ENCODE data around the gene TENT5A. TPM values are rescaled to one million over a fixed set of nuclear protein-coding genes. Genes with fewer than 3 reads are reported as not detected.
A peak's percentile ranks its signal among the peaks of the same experiment; 100 is the strongest.

TENT5A gene
- total and polyA plus RNA-seq, 8 donors = 7.2 to 23.2 (median 10.0) TPM

DNA sequence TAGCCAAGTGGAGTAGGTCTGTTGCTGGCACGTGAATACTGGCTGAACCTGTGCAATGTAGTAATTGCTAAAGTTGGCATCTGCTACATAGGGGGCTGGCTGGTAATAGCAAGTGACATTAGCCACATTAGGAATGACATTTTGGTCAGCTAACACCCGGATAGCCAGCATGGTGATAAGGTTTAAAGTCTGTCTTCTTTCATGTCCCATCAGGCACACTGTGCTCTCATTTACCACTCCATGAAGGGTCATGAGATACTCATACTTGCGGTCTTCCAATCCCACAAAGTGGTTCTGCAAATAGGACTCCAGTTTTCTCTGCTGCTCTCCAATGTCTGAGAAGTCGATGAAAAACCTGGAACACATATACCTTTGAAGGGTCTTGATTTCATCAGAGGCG is 2.8 kb downstream of the TENT5A start:
- intact Hi-C loops (cut with DNase I) = no loop called here
- peaks cover 3 to 68% of the 10 kb centered on the region in 2 donors for H3K4me1 ChIP-seq
- H3K9me3 ChIP-seq = no peaks in the 10 kb centered on the region
- no peak for ATAC-seq
- H3K36me3 ChIP-seq = no peaks in the 10 kb centered on the region
- peaks cover 0 to 17% of the 10 kb centered on the region in 2 donors for H3K27me3 ChIP-seq
- H3K27ac ChIP-seq = peak overlapping the region in 1 of 2 donors; percentile 17
- peak overlapping the region; percentile 62 to 70 for H3K4me3 ChIP-seq
- TF ChIP-seq, protein P1, sequence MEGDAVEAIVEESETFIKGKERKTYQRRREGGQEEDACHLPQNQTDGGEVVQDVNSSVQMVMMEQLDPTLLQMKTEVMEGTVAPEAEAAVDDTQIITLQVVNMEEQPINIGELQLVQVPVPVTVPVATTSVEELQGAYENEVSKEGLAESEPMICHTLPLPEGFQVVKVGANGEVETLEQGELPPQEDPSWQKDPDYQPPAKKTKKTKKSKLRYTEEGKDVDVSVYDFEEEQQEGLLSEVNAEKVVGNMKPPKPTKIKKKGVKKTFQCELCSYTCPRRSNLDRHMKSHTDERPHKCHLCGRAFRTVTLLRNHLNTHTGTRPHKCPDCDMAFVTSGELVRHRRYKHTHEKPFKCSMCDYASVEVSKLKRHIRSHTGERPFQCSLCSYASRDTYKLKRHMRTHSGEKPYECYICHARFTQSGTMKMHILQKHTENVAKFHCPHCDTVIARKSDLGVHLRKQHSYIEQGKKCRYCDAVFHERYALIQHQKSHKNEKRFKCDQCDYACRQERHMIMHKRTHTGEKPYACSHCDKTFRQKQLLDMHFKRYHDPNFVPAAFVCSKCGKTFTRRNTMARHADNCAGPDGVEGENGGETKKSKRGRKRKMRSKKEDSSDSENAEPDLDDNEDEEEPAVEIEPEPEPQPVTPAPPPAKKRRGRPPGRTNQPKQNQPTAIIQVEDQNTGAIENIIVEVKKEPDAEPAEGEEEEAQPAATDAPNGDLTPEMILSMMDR (IDR thresholded peaks at IDR 0.05) = no peak
- DNase-seq = no peak

DNA sequence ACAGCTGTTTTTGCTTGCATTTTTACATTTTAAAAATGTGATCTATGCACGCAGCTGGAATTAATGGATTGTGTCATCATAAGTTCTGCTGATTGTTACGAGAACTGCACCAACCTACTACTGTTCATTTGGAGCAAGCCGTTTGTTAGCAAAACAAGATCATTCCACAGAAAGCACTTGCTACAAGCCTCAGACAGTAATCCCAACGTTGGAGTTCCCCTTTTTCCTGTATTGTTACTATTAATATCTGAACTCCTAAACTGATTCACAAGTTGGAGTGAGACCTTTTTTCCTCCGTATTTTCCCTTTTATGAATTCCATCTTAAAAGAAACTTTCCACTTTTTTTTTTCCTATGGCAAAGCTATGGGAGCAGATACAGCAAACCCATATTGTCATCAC is 3.5 kb downstream of the TENT5A start:
- intact Hi-C loops (cut with DNase I) = no loop called here
- H3K27ac ChIP-seq = no peak overlapping the region
- ATAC-seq (no peak), DNase-seq (no peak)
- H3K9me3 ChIP-seq = no peaks in the 10 kb centered on the region
- no peaks in the 10 kb centered on the region for H3K36me3 ChIP-seq
- H3K27me3 ChIP-seq = peaks cover 0 to 15% of the 10 kb centered on the region in 2 donors
- H3K4me3 ChIP-seq = peak overlapping the region in 1 of 2 donors; percentile 70
- H3K4me1 ChIP-seq = peaks cover 3 to 66% of the 10 kb centered on the region in 2 donors
- TF ChIP-seq, protein P1 (IDR thresholded peaks at IDR 0.05) = no peak

DNA sequence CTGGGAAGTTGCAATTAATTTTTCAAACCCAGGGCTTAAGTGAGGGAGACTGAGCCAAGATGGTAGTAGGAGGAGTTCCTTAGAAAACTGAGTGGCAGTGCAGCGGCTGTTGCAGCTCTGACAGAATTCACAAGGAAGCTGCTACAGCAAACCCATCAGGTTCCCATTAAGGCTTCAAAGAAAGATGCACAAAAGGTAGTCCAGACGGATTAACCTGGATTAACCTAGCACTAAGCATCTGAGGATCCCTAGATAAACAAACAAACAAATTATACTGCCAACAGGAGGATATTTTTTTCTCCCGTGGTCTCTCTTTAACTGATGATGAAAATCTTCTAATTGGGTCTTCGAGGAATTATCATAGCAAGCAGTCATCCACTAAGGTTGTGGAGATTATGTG is 5.2 kb downstream of the TENT5A start:
- H3K4me1 ChIP-seq = peaks cover 3 to 67% of the 10 kb centered on the region in 2 donors
- DNase-seq (no peak), ATAC-seq (no peak)
- H3K27ac ChIP-seq = no peak overlapping the region
- no peaks in the 10 kb centered on the region for H3K9me3 ChIP-seq
- TF ChIP-seq, protein P1 (IDR thresholded peaks at IDR 0.05) = no peak
- no peak overlapping the region for H3K4me3 ChIP-seq
- H3K27me3 ChIP-seq = peaks cover 0 to 5% of the 10 kb centered on the region in 2 donors
- intact Hi-C loops (cut with DNase I) = no loop called here
- no peaks in the 10 kb centered on the region for H3K36me3 ChIP-seq

DNA sequence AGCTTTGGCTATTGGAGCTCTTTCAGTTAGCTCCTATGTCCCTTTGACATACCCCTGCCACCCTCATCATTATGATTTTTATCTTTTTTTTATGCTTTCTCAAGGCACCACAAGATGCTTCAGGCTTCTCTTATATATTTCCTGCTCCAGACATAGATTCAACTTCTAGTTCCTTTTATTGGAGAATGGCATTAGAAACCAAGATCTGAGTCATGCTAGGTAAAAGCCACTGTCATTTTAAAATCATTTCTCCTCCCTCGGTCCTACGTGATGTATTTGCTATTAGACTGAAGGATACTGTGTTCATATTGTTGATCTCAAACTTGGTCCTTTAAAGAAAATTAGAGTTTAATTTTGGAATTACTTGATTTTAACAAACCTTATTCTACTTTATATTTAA is 8.3 kb downstream of the TENT5A start:
- TF ChIP-seq, protein P1 (IDR thresholded peaks at IDR 0.05) = no peak
- intact Hi-C loops (cut with DNase I) = no loop called here

DNA sequence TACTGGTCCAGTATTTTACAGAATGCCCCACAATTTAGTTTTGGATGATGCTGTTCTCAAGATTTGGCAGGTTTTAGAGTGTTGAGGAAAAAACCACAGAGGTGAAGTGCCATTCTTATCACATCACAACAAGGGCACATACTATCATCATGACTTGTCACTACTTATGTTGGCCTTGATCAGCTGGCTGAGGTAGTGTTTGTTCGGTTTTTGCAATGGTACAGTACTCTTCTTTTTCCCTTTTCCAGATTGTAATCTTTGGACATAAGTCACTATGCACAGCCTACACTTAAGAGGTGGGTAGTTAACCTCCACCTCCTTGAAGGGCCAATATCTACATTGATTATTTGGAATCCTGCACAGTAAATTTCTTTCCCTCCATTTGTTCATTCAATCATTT is 8.8 kb downstream of the TENT5A start:
- TF ChIP-seq, protein P1 (IDR thresholded peaks at IDR 0.05) = no peak
- H3K36me3 ChIP-seq = no peaks in the 10 kb centered on the region
- no peak overlapping the region for H3K27ac ChIP-seq
- H3K9me3 ChIP-seq = no peaks in the 10 kb centered on the region
- no peaks in the 10 kb centered on the region for H3K27me3 ChIP-seq
- intact Hi-C loops (cut with DNase I) = no loop called here
- ATAC-seq (no peak), DNase-seq (no peak)
- peaks cover 0 to 43% of the 10 kb centered on the region in 2 donors for H3K4me1 ChIP-seq
- no peak overlapping the region for H3K4me3 ChIP-seq

More for the DNA sequence above, 8.3 kb downstream of the TENT5A start:
- Histone ChIP-seq H3K4me1 (peaks cover 2 to 48% of the 10 kb centered on the region in 2 donors), H3K4me3 (no peak overlapping the region), H3K27me3 (no peaks in the 10 kb centered on the region), H3K9me3 (no peaks in the 10 kb centered on the region), H3K27ac (peak overlapping the region in 1 of 2 donors; percentile 9), H3K36me3 (no peaks in the 10 kb centered on the region)
- no peak for ATAC-seq
- no peak for DNase-seq

Measured in left lung (tissue), 10 donors.